Nephron (organoid): Measurements from ENCODE around the gene STRAP.
"Not testable (repeated sequence)": the region's sequence is repeated elsewhere in the genome, so short reads cannot be mapped to it uniquely, and the experiment has no call there.

ENCODE experiments used
- H3K27ac Mint-ChIP-seq, 3 experiments: 2 replicates each; pipeline ENCODE4 v1.8.0; 2020; ENCODE audit warnings: mixed read lengths in 3 of 3, mild to moderate bottlenecking in 2 of 3, moderate library complexity in 1 of 3
- H3K27me3 Mint-ChIP-seq: 2 replicates; pipeline ENCODE4 v1.8.0; 2021; ENCODE audit warnings: low read depth, mild to moderate bottlenecking, moderate library complexity, mixed read lengths
- H3K36me3 Mint-ChIP-seq: 2 replicates; pipeline ENCODE4 v1.8.0; 2020; ENCODE audit warnings: low read depth, mixed read lengths
- H3K4me1 Mint-ChIP-seq: 2 replicates; pipeline ENCODE4 v1.8.0; 2020; ENCODE audit warnings: mixed read lengths
- H3K4me3 Mint-ChIP-seq, 3 experiments: 2 replicates each; pipeline ENCODE4 v1.8.0; 2020; ENCODE audit warnings: mild to moderate bottlenecking in 3 of 3, mixed read lengths in 3 of 3, moderate library complexity in 2 of 3
- H3K9me3 Mint-ChIP-seq: 2 replicates; pipeline ENCODE4 v1.8.0; 2020; ENCODE audit warnings: mixed read lengths
- TF ChIP-seq, protein P1 (sequence below), 3 experiments: fragments of 200-600 bp; sonication (generic); IDR thresholded peaks; one replicate each; pipeline ENCODE4 v1.5.0; 2021; ENCODE audit warnings: antibody characterized with exemption in 3 of 3; ENCODE audit not compliant: unreplicated experiment in 3 of 3

Gene STRAP

DNA sequence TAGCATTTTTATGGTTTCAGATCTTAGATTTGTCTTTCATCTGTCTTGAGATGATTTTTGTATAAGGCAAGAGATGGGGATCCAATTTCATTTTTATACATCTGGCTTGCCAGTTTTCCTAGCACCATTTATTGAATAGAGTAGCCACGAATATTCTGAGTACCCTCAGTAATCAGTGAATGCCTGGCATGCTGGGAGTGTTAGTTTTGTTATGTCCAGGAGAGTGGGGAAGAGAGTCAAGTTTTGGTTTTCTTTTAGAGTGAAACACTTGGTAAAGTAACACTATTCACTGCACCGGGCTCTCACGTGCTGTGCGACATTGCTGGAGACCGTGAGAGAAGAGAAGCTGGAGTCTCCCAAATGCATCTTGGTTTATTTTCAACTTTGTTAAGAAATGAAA is 60.3 kb downstream of the STRAP start:
- Mint-ChIP-seq H3K9me3 (peaks cover 40% of the 10 kb centered on the region), H3K36me3 (peaks cover 45% of the 10 kb centered on the region), H3K4me3 (no peak overlapping the region), H3K27me3 (no peaks in the 10 kb centered on the region), H3K4me1 (no peaks in the 10 kb centered on the region), H3K27ac (no peak overlapping the region)
- TF ChIP-seq, protein P1, sequence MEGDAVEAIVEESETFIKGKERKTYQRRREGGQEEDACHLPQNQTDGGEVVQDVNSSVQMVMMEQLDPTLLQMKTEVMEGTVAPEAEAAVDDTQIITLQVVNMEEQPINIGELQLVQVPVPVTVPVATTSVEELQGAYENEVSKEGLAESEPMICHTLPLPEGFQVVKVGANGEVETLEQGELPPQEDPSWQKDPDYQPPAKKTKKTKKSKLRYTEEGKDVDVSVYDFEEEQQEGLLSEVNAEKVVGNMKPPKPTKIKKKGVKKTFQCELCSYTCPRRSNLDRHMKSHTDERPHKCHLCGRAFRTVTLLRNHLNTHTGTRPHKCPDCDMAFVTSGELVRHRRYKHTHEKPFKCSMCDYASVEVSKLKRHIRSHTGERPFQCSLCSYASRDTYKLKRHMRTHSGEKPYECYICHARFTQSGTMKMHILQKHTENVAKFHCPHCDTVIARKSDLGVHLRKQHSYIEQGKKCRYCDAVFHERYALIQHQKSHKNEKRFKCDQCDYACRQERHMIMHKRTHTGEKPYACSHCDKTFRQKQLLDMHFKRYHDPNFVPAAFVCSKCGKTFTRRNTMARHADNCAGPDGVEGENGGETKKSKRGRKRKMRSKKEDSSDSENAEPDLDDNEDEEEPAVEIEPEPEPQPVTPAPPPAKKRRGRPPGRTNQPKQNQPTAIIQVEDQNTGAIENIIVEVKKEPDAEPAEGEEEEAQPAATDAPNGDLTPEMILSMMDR (IDR thresholded peaks at IDR 0.05; ENCODE audit: unreplicated experiment in 3 of 3): no peak

DNA sequence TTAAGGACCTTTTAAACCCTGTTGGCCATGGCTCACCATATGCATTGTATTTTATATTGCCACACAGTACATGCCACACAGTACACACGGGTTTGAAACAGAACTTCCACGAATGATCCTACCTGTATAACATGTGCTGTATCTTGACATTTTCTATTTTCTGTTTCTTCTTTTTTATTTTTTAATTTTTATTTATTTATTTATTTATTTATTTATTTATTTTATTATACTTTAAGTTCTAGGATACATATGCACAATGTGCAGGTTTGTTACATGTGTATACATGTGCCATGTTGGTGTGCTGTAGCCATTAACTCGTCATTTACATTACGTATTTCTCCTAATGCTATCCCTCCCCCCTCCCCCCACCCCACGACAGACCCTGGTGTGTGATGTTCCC is 61.3 kb downstream of the STRAP start:
- not testable (repeated sequence) for H3K27ac Mint-ChIP-seq

DNA sequence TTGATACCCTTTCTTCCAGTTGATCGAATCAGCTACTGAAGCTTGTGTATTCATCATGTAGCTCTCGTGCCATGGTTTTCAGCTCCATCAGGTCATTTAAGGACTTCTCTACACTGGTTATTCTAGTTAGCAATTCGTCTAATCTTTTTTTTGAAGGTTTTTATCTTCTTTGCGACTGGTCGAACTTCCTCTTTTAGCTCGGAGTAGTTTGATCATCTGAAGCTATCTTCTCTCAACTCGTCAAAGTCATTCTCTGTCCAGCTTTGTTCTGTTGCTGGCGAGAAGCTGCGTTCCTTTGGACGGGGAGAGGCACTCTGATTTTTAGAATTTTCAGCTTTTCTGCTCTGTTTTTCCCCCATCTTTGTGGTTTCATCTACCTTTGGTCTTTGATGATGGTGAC is 66.3 kb downstream of the STRAP start:
- H3K27me3 Mint-ChIP-seq, H3K4me1 Mint-ChIP-seq, H3K27ac Mint-ChIP-seq, H3K4me3 Mint-ChIP-seq: not testable (repeated sequence)
- Mint-ChIP-seq H3K36me3 (peaks cover 37% of the 10 kb centered on the region), H3K9me3 (peaks cover 41% of the 10 kb centered on the region)

More for the DNA sequence above, 61.3 kb downstream of the STRAP start:
- peaks cover 49% of the 10 kb centered on the region for H3K9me3 Mint-ChIP-seq
- not testable (repeated sequence) for H3K27me3 Mint-ChIP-seq, H3K4me3 Mint-ChIP-seq, H3K4me1 Mint-ChIP-seq
- H3K36me3 Mint-ChIP-seq: peaks cover 47% of the 10 kb centered on the region
